ENCODE results near the gene STAT5A.
"Not testable (repeated sequence)": the region's sequence is repeated elsewhere in the genome, so short reads cannot be mapped to it uniquely, and the experiment has no call there.

Gene STAT5A

DNA sequence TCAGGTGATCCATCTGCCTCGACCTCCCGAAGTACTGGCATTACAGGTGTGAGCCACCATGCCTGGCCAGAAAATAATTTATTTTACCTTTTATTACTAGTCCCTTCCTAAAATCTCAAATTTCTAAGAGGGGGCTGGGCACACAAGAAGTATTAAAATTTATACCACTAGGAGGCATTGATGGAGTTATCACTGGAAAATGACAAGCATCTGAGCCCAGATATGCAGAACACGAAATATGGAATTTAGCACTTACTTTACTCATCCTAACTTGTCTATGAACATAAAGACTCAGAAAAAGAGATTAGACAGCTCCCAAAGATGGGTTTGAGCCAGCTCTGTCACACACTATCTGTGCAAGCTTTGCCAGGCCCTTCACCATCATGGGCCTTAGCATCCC lies 46.4 kb downstream of the STAT5A start:
- DNase-seq (ENCODE audit: low spot score): no peak

DNA sequence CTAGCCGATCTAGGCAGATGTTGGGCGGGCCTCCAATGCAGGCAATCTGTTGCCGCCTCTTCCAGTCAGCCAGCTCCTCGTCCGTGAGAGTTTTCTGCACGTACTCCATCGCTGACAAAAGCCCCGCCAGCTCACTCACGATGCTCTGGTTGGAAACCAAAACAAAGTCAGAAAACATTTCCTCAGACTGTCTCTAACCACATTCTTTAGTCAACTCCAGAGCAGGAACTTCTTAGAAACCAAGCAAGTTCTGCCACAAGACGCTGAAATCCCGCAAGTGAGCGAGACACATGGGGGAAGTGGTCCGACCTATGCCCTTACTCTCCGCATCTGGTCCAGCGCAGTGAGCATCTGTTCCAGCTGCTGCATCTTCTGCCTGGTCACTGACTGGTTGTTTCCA lies 49.1 kb downstream of the STAT5A start:
- DNase-seq (ENCODE audit: low spot score): no peak

DNA sequence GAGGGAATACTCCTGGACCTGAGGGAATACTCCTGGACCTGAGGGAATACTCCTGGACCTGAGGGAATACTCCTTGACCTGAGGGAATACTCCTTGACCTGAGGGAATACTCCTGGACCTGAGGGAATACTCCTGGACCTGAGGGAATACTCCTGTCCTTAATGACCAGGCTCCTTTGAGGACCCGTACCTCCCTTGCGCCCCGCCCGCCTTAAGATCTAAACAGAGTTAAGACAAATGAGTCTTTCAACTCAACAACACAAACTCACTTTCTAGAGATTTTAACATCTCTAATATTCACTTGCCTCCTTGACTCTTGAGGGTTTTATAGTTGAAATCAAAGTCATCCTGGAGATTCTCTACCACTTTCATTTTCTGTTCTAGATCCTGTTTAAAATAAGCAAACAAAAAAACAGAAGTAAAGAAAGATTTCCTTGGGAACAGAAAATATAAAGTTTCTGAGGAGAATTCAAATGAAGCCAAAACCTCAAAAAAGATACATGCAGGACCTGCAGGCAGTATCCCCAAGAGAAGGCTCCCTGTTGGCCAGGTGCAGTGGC lies 50.2 kb downstream of the STAT5A start:
- DNase-seq (ENCODE audit: low spot score): no peak

DNA sequence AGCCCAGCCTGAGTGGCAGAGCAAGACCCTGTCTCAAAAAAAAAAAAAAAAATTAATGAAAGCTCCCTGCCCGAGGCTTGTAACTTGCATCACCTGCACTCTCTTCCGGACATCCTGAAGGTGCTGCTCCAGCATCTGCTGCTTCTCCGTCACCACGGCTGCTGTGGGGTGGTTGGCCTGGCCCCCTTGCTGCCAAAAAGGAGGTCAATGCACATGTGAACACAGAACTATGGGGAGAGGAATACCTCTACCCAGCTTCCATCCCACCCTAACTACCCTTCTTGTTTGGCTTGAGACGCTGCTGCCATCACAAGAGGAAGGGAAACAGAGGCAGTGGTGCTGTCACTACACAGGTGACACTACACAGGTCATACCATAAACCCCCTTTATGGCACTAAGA lies 50.9 kb downstream of the STAT5A start:
- no peak for DNase-seq (ENCODE audit: low spot score)

DNA sequence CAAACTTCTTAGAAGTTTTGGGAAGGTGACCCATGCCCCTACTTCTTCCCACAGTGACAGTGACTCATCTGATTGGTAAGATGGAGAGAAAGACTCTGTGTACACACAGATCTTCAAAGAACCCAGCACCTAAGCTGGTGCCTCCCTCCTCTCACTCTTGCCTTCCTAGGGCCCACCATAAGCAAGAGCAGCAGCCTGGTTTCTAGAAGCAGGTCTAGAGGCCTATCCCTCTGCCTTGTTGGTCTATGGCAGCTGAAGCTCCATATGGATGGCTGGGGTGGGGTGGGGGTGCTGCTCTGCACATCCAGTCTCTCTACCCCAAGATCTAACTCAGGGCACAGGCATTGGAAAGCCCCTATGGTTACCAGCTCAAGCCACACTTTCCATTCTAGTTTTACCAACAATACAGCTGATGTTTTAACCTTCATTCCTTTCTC lies 52.4 kb downstream of the STAT5A start:
- no peak for DNase-seq (ENCODE audit: low spot score)

DNA sequence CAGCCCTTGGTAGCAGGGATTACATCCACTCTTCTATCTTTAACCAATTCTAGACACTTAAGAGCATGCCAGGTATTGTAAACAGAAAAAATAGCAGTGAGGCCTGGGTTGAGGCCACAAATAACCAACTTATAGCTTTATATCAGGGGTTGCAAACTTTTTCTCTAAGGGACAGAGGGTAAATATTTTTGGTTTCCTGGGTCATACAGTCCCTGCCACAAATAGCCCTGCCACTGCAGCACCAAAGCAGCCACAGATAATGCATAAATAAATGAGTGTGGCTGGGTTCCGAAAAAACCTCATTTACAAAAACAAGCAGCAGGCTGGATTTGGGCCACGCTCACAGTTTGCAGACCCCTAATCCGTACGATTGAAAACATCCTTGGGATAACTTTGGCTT lies 53.3 kb downstream of the STAT5A start:
- DNase-seq (ENCODE audit: low spot score): no peak

DNA sequence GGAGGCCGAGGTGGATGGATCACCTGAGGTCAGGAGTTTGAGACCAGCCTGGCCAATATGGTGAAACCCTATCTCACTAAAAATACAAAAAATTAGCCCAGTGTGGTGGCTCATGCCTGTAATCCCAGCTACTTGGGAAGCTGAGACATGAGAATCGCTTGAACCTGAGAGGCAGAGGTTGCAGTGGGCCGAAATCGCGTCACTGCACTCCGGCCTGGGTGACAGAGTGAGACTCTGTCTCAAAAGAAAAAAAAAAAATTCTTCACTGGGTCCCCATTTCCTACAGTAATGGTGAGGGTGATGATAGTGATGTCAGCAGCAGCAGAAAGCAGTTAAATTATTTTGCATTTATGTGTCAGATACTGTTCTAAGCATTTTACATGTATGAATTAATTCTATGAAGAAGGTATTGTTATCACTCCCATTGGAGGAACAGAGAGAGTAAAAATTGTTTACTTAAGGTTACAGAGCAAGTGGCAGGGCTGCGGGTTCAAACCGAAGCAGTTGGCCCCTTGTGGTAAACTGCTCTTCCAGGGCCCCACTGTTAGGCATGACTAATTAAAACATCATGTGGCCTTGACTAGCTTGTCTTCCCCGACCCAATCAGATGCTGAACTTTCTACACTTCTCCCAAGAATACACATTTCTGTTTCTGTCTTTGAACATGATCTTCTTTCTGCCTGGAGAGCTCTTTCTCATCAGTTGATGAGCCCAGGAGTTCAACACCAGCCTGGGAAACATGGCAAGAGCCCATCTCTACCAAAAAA lies 54.1 kb downstream of the STAT5A start:
- DNase-seq (ENCODE audit: low spot score): no peak

DNA sequence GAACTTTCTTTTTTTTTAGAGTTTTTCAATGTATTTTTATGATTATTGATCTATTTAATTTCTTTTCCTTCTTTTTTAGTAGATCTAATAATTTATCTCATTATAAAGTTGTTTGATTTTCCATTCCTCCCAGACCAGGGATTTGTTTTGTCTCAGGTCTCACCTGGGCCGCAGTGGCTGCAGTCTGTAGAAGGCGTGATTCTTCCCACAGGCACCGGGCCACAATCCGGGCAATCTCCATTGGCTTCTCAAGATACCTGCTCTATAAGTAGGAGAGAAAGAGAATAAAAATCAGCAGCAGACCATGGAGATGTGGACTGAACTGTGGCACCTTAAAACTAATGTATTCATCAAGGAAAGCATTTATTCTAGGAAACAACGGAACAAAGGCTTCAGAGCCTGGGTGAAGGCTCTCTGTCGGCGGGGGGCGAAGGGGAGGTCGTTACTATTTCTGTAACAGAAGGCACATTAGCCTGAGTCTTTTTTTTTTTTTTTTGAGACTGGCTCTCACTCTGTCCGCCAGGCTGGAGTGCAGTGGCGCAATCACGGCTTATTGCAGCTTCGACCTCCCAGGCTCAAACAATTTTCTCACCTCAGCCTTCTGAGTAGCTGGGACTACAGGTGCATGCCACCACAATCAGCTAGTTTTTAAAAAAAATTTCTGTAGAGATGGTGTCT lies 57.2 kb downstream of the STAT5A start:
- DNase-seq (ENCODE audit: low spot score): no peak

DNA sequence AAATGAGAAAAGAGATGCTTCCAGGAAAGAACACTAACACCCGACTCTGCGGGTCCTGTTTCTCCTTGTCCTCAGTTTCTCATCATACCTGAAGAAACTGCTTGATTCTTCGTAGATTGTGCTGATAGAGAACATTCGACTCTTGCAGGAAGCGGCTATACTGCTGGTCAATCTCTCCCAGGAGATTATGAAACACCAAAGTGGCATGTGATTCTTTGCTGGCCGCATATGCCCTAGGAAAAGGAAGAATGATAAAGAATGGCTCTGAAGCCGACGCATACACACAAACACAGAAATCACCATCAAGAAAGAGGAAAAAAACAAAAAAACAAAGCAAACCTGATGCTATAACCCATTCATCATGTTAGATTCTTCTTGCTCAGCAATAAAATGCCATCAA lies 58.2 kb downstream of the STAT5A start:
- DNase-seq (ENCODE audit: low spot score): no peak

DNA sequence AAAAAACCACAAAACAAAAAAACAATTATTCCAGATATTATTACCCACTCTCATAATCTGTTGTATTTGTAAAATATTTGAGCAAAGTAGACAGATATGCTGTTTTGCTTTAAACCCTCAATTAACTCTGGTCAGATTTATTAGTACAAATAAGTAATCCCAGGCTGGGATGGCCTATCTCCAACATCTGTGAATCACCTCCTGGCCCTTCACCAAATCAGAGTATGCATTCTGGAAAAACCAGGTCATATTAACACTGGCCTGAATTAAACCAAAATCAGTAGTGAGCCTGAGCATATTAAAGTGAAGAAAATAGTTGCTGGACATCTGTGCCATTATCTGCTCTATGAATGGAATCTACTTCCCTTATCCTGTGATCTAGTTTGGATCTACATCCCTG lies 58.9 kb downstream of the STAT5A start:
- DNase-seq (ENCODE audit: low spot score): no peak

DNA sequence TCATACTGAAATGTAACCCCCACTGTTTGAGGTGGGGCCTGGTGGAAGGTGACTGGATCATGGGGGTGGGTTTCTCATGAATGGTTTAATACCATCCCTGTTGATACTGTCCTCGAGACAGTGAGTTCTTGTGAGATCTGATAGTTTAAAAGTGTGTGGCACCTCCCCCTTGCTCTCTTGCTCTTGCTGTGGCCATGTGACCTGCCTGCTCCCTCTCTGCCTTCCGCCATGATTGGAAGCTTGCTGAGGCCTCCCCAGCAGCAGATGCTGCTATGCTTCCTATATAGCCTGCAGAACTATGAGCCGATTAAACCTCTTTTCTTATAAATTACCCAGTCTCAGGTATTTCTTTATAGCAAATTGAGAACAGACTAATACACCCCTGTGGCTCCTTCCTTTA lies 59.3 kb downstream of the STAT5A start:
- no peak for DNase-seq (ENCODE audit: low spot score)

DNA sequence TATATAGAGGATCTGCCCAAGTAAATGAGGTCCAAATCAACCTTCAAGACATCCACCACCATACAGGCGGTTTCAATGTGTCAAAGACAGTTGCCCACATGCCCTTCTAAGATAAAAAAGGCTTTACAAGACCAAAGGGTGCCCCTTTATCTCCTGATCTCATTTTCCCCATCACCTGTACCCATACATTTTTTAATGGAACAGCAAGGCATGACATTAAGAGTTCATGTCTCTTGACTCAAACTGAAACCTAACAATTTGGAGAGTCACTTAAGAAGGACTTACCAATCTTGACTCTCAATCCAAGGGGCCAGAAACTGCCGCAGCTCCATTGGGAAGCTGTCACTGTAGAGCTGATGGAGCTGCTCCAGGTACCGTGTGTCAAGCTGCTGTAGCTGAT lies 59.8 kb downstream of the STAT5A start:
- no peak for DNase-seq (ENCODE audit: low spot score)

DNA sequence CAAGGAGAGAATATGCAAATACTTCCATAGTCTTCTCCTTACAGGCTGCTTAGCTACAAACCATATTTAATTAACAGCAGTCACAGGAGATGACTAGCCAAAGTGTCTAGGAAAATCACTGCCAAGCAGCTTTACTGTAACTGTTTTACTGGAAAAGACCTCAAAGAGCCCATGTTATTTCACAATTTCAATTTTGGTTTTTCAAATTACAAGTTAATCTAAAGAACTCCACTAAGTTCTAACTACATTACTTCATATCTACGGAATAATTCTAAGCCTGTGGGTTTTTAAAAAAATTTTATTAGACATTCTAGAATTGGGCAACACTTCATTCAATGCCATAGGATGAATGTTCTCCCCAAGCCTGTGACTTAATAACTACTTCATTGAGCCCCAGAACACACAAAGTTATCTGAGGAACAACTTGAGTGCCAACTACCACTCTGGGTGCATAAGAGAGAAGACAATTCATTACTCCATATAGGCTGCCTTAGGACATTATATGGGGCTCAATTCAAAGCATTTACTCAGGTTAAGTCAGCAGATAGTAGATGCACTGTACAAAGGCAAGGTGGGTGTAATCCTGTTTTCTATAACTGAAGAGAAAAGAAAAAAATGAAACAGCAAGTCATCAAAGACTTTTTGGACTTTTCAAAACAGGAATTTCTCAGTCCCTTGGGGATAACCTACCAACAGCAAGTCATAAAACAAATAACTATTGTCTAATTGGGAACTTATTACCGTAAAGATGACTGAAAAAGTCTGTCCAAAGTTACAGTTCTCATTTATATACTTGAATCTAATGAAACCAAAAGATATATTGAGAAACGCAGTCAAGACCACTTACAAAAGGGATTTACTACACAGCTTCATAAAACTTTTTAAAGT lies 66.9 kb downstream of the STAT5A start:
- no peak for DNase-seq (ENCODE audit: low spot score)

DNA sequence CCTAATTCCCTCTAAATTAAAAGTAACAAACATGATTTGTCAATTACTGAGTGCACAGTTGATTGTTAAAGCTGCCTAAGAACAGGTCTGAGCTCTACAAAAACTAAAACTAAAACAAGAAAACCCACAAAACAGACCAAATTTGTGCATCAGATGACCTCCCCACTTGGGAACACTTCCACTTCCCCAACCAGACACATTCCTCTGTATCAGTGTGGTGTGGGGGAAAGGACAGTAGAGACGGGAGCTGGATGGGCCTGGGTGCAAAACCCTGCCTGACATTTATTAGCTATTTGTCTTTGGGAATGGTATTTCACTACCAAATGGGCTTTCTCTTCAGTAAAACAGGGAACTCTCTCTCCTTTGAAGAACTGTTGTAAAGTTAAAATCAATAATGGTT lies 70.1 kb downstream of the STAT5A start:
- no peak for DNase-seq (ENCODE audit: low spot score)

DNA sequence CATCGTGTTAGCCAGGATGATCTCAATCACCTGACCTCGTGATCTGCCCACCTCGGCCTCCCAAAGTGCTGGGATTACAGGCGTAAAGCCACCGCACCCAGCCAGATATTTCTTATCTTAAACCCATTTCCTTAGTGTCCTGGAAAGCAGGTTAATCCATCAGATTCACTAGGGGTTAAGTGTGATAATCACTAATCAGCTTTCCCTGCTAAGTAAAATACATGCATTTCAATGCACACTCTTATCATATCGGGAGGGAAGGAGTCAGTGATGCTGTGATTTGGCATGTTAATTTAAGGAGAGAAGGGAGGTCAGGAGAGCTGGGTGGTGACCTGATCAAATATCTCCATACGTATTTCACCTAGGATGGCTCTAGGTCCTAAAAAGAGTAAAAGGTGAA lies 70.8 kb downstream of the STAT5A start:
- no peak for DNase-seq (ENCODE audit: low spot score)

DNA sequence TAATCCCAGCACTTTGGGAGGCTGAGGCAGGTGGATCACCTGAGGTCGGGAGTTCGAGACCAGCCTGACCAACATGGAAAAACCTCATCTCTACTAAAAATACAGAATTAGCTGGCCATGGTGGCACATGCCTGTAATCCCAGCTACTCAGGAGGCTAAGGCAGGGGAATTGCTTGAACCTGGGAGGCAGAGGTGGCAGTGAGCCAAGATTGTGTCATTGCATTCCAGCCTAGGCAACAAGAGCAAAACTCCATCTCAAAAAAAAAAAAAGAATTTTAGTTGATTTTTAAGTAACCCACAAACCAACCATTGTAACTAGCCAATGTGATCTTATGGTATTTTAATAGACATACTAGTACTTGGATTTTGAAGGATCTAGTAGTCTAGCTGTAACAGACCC lies 72.1 kb downstream of the STAT5A start:
- DNase-seq (ENCODE audit: low spot score): not testable (repeated sequence)
